GM19463 (cell line): ENCODE measurements around the gene PDPK1.
A peak's percentile ranks its signal among the peaks of the same experiment; 100 is the strongest.

Source experiments
- ATAC-seq: cut with Tn5 transposase; IDR thresholded peaks from one replicate; pipeline ENCODE4 v1.9.1; 2021; ENCODE audit warnings: mild to moderate bottlenecking, moderate library complexity; ENCODE audit not compliant: unreplicated experiment

PDPK1 gene

DNA sequence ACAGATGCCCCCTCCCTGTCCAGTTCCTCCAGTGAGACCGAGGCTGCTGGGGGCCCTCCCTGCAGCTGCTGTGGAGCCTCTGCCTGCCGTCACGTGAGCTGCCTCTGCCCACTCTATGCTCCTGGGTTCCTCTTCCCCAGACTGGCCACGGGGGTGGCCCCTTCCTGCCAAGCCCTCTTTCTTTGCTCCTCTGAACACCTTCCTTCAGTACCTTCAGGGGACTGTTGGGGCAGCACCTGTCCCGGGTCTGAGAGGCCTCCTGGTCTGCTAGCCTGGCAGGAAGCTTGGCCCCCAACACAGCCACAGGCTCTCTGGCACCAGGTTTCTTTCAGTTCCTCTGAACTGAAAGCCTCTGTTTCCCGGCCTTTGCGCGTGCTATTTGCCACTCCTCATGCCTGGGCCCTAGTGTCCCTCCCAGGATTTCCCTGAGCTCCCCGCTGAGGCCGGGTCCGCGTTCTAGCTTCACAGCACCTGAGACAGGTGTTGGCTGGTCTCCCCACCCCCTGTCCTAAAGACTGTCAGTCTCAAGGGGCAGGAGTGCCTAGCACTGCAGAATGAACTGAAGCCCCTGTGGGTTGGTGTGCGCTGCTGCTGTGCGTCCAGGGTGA, 30.7 kb upstream of the PDPK1 start:
- peak; percentile 52 for ATAC-seq

DNA sequence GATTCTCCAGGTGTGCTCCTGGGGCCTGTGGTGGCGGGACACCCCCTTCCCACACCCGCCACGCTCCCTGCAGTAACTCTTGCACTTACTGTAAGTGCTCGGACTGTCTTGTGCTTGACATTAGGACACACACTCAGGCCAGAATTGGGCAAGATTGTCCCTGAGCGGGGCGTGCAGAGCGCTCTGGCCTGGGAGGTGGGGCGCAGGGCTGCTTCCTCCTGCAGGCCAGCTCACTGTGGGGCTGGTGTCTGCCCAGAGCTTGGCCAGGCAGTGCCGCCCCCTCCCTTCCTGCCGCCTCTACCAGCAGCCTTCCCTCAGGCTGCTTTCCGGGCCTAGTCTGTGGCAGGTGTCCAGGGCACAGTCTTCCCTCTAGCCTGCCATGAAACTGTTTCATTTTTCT, 30.2 kb upstream of the PDPK1 start:
- peak; percentile 12 for ATAC-seq

DNA sequence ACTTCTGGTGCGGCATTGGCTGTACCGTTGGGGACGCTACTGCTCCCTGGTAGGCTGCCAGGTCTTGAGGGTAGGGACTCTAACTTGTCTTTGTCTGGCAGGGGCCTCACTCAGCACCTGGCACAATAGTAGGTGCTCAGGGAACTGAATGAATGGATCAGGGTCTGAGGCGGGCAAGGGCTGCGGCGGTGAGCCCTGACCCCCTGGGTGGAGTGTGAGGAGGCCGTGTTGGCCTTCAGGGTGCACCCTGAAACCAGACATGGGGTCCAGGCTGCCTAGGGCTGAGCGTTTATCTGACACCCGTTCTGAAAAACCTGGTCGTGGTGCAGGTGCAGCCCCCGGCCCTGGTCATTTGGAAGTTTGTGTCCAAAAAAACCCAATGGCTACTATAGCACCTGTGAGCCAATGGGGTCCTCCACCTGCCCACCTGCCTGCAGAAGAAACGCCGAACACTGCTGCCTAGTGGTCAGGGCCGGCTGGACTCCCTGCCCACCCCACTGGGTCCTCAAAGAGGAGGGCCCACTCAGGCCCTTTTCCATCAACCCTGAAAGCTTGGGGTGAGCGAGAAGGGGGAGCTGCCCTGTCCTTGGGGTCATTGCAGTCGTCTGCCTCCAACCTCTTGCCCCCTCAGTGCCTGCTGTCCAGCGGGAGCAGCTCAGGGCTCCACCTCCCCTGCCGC, 29.0 kb upstream of the PDPK1 start:
- ATAC-seq: no peak

DNA sequence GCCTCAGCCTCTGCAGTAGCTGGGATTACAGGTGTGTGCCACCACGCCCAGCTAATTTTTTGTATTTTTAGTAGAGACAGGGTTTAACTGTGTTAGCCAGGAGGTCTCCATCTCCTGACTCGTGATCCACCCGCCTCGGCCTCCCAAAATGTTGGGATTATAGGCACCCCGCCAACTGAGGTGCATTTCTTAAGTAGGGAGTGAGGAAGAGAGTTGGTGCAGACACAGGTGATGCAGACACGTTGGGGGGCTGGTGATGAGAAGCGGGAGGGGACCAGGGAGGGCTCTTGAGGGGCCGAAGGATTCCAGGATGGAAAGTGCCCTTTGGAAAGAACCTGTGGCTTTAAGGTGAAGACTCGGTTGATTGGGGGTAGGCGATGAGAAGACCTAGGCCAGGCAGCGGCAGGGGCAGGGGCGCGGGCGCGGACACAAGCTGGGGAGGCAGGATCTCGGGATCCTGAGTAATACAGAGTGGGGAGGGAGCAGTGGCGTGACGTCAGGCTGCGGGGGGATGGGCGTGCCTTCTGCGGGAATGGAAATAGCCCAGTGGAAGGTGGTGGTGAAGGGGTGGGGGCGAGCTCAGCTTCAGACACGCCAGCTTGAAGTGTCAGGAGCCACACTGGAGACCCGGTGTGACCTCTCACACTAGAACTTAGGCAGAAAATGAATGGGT, 26.6 kb upstream of the PDPK1 start:
- ATAC-seq: no peak

DNA sequence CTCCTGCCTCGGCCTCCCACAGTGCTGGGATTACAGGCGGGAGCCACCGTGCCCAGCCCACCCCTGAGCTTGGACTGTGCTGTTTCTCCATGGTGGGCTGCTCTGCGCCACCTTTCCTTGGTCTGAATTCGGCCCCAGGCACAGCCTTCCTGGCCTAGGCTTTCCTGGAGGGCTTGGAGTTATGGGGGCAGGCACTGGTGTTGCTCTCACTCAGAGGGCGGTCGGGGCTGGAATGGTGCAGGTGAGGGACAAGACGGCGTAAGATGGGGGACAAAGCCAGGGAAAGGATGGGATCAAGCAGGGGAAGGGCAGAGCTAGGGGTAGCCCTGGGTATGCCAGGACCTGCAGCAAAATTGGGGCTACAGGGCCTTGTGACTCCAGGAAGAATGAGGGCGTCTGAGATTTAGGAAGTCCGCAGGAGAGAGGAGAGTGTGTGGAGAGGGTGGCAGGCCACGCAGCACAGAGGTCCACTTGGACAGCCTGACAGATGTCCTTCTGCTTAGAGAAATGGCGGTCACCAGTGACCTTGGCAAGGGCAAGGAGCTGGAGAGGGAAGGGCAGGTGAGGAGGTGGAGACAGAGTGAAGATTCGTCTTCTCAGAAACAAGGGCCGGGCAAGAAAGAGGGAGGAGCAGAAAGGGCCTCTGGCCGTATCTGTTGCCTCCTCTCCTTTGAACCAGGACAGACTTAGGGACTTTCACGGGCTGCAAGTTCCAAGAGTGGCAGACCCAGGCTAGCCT, 25.7 kb upstream of the PDPK1 start:
- no peak for ATAC-seq

DNA sequence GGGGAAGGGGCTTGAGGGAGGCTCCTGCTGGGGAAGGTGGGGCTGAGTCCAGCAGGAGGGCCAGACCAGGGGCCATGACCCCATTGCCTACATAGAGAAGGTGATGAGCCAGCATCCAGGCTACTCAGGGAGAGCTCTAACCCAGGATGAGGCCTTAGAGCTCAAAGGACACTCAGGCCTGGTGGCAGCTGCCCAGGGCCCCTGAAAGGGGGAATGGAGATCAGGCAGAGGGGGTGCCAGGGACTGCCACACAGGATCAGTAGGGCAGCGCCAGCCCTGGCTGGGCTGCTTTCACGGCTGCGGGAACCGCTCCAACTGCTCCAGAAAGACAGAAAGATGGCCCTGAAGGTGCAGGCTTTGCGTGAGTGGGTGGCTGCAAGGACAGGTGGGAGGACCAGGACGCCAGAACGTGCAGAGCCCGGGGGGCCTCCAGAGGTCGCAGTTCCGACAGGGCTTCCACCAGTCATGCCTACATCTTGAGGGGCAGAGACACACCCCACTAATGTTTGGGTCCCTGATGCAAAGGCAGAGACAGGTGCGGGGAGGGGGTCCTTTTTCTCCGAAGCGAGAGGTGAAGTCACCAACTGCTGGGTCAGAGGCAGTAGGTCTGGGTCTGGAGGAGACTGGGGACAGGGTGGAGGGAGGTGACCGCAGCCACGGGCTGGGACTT, 25.0 kb upstream of the PDPK1 start:
- ATAC-seq: no peak

DNA sequence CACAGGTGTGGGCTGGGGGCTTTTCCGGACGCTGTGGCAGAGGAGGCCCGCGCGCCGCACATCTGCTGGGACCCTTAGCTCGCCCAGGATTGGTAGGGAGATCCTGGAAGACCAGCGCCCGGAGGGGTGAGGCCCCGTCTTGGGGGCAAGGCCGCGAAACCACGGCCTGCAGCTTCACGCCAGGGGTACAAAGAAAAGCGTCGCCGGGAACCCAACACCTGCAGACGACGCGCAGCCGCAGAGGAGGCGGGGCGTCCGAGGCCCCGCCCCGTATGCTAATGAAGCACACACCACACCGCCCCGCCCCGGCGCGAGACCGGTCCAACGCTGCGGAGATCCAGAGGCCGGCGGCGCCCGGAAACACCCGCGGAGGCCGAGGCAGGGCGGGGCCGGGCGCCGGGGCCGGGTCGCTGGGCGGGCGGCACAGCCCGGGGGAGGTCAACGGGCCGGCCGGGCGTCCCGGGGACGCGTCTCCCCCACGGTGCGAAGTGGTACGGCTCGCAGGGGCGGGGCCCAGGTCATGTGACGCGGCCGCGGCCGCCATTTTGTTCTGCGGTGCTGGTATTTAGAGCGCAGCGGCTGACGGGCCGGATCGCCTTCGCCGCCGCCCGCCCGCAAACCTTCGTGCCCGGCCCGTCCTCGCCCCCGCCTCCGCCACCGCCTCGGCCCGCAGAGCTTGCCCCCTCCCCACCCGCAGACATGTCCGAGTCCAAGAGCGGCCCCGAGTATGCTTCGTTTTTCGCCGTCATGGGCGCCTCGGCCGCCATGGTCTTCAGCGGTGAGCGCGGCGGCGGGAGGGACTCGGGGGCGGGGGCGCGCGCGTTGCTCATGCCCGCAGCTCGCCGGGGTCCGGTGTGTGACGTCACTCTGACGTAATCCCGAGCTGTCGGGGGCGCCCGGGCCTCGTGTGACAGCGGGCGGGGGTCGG, 24.2 kb upstream of the PDPK1 start, which contains the start of gene ATP6V0C:
Gene ATP6V0C (plus strand): TSS at position 548 of the 928 bp plus-strand sequence. CDS start 152 bp downstream, at position 700.
- peak; percentile 72 for ATAC-seq

DNA sequence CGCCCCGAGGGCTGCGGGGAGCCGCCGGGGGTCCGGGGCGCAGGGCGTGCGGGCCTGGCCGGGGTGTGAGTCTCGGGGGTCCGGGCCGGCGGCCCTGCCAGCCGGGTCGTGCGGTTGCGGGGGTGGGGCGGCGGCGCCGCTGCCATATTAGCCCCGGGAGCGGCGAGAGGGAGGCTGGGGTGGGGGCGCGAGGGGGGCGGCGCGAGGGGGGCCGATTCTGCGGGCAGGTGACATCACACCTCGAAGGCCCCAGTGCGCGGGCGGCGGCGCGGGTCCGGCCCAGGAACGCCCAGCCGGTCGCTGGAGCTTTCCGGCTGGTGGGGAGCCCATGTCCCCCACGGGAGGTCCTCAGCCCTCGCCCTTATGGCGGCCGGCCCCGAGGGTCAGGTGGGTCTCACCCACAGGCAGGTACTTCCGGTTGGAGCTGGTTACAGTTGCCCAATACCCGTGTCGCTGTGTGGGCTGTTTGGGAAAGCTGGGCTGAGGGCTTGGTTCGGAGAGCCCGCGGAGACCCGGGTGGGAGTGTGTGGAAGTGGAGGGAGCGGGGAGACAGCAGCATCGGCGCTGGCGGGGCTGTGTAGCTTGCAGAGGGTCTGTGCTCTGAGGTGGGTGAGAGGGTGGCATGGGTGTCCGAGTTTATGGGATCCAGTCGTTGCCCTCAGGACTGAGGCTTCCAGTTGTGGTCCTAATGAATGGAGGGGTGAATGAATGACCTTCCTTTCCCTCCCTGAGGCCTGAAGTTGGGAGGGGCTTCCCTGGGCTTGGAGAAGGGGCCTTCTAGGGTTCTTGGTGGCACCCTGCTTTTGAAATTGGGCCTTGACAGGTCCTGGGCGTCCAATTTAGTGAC, 23.3 kb upstream of the PDPK1 start:
- no peak for ATAC-seq

DNA sequence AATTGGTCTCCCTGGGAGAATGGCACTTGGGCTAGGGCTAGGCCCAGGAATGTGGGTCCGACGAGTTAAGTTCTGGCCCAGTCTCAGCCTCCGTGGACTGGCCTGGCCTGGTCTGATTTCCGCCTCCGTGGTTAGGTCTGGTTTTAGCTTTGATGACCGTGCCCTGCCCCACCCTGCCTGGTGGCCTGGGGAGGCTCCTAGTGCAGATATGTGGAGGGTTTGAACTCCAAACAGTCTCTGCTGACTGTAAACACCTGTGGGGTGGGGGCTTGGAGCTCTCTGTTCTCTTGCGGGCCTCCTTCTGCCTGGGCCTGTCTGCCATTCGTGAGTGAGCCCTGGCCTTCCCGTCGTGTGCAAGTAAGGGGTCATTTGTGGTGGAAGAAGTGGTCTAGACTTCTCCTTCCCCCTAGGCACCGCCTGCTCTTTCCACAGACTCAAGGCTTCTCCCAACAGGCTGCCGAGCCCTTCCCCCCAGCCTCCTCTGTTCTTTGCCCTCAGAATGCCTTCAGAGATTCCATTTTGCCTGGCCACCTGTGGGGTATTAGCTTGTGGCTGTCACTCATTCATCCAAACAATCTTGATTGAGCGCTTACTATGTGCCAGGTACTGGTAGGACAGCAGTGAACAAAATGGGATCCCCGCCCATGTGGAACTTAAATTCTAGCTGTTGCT, 22.5 kb upstream of the PDPK1 start:
- no peak for ATAC-seq

DNA sequence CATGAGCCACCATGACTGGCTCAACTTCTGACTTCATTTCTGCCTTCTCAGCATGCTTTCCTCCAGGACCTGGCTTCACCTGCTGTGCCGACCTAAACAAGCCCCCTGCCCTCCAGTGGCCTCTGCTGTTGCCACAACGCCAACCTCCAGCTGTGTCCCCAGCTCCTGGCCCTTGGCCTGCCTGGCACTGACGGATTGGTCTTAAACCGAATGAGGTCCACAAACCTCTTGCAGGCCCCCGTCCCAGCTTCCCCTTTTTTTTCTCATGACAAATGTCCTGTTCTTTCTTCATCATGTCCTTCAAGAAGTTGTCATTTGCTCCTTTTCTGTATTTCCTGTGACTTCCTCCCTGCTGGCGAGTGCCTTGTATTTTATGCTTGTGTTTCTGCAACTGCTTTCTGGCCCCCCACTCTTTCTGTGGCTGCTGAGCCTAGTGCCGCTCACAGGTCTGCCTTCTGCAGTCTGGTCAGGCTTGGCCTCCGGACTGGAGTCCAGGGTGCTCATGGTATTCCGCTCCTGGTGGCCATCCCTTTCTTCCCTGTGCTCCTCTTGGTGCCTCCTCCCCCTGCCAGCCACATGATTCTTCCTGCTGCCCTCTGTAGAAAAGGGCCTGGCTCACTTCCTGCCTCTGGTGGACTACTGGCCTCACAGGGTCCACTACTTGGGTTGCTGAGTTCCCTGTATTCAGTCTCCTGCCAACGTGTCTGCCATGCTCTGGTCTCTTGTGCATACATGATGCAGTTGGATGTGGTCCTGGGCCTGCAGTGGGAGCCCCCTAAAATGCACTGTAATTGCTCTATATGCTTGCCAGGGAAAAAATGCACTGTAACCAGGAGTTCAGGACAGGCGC, 21.2 kb upstream of the PDPK1 start:
- ATAC-seq: no peak

DNA sequence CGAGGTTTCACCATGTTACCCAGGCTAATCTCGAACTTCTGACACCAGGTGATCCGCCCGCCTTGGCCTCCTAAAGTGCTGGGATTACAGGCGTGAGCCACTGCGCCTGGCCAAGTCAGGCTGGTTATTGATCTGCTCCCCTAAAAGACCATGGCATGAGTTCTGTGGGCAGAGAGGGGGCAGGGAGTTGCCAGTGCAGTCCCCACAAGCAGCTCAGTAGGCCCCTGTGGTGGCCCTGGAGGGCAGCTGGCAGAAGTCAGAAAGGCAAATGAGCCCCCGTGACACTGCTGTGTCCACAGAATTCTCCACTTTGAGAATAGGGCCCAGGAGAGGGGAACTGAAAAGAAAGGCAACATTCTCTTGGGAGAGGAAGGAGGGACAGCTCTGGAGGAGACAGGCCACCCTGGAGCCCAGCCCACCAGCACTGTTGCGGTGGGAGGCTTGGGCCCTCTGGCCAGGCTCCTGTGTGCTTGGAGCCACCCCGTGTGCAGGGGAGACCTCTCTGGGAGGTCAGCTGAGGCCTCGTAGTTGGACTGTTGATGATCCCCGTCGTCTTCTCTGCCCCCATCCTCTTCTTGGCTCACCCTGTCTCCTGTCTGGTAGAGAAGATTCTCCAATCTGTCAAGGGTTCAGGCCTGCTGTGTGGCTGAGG, 19.7 kb upstream of the PDPK1 start:
- ATAC-seq: no peak

DNA sequence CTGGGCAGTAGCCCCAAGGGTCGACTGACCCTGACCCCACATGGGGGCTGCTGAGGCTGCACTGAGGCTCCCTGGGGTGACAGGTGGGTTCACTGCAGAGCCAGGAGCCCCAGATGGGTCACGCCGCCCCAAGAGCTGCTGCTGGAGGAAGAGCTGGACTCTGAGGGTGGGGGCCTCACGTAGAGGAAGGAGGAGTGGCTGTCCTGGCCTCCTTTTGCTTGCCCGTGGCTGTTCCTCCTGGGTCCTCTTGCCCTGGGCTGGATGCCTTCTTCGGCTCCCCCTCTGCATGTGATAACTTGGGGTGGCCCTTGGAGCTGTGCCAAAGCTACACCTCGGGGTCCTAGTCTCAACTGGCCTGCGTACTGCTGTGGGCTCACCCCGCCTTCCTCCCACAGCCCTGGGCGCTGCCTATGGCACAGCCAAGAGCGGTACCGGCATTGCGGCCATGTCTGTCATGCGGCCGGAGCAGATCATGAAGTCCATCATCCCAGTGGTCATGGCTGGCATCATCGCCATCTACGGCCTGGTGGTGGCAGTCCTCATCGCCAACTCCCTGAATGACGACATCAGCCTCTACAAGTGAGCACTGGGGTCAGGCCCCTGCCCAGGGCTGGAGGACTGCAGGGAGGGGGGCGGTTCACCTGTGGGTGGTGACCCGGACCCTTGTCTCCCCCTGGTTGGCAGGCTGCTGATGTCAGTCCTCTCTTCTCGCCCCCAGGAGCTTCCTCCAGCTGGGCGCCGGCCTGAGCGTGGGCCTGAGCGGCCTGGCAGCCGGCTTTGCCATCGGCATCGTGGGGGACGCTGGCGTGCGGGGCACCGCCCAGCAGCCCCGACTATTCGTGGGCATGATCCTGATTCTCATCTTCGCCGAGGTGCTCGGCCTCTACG, 18.8 kb upstream of the PDPK1 start:
- ATAC-seq: no peak

DNA sequence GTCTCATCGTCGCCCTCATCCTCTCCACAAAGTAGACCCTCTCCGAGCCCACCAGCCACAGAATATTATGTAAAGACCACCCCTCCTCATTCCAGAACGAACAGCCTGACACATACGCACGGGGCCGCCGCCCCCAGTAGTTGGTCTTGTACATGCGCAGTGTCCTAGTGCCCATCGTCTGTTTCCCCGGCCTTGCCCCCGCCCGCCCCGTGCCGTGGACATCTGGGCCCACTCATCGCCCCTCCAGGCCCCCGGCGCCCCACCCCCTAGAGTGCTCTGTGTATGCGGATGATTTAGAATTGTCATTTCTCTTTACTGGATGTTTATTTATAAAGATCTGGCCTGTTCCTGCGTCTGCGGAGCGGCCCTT, 18.1 kb upstream of the PDPK1 start:
- no peak for ATAC-seq

DNA sequence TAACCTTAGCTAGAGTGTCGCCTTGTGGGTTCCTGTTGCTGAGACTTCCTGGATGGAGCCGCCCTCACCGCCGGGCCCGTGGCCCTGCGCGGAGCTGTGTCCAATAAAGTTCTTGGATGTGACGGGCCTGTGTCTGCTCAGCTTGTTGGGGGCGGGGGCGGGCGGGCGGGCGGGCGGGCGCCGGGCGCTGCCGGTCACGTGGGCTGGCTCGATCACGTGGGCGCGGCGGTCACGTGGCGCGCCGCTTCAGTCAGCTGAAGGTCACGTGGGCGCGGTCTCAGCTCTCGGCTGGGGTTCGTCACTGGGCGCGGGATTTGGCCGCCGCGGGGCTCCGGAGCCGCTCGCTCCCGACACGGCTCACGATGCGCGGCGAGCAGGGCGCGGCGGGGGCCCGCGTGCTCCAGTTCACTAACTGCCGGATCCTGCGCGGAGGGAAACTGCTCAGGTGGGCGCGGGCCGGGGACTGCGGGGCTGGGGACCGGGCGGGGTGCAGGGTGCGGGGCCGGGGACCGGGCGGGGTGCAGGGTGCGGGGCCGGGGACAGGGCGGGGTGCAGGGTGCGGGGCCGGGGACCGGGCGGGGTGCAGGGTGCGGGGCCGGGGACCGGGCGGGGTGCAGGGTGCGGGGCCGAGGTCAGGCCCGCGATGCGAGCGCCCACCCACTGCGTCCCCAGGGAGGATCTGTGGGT, 17.6 kb upstream of the PDPK1 start, which contains the start of gene AMDHD2:
Gene AMDHD2 (plus strand): TSS at position 275 of the 687 bp plus-strand sequence. CDS start 88 bp downstream, at position 363.
- no peak for ATAC-seq

DNA sequence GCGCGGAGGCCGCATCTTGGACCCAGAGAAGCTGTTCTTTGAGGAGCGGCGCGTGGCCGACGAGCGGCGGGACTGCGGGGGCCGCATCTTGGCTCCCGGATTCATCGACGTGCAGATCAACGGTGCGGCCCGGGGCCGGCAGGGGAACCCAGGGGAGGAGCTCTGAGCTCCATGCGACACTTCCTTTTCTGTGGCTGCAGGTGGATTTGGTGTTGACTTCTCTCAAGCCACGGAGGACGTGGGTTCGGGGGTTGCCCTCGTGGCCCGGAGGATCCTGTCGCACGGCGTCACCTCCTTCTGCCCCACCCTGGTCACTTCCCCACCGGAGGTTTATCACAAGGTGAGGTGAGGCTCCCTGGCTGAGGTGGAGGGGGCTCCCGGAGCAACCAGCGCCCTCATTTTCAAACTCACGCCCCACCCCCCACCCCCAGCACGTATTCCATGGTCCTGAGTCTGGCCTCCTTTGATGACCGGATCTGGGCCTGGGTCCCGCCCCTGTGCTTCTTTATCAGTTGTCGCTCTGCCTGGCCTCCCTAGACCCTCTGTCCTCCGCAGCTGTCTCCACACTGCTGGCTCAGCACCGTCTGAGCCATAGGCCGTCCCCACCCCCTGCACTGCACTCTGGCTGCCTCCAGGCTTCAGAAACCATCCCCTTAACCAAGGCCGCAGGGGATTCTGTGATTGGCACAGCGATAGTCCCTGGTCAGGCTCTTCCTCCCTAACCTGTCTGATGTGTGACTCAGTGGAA, 16.9 kb upstream of the PDPK1 start:
- no peak for ATAC-seq
